ENCODE data around the gene OAS1. TPM values are rescaled to one million over a fixed set of nuclear protein-coding genes. Genes with fewer than 3 reads are reported as not detected.

The OAS1 gene
- total and polyA plus RNA-seq, 9 of the 15 experiments (the other 6 are each of a cell fraction or from before 2014, with no cell fraction given) = 0.06 to 0.25 TPM; not detected in 7

- no peak for TF ChIP-seq GTF2B (IDR thresholded peaks at IDR 0.05; ENCODE audit: extremely low read depth, insufficient read length)
- no peak for TF ChIP-seq E4F1 (CRISPR knock-in tag; IDR thresholded peaks at IDR 0.05; ENCODE audit: borderline replicate concordance)
- TF ChIP-seq TCF7L2 (IDR thresholded peaks at IDR 0.05; ENCODE audit: low read depth, low read length) = no peak
- no peak for TF ChIP-seq RBBP5 (IDR thresholded peaks at IDR 0.05; ENCODE audit: borderline replicate concordance, insufficient read depth, low read length, poor library complexity, severe bottlenecking)
- TF ChIP-seq TCF15 (CRISPR knock-in tag; IDR thresholded peaks at IDR 0.05) = no peak
- TF ChIP-seq ETV6 (IDR thresholded peaks at IDR 0.05; ENCODE audit: borderline replicate concordance in 1 of 2, low read depth in 2 of 2, low read length in 1 of 2) = no peak
- no peak for TF ChIP-seq ETV6 (CRISPR knock-in tag; IDR thresholded peaks at IDR 0.05; ENCODE audit: borderline replicate concordance)
- no peak for TF ChIP-seq FOXP4 (CRISPR knock-in tag; IDR thresholded peaks at IDR 0.05; ENCODE audit: borderline replicate concordance)
These were observed 46.6 kb upstream of the OAS1 start (continued) for GRCh38 chr12:112860181-112860580.
